ENCODE results near the gene REST.

DNA sequence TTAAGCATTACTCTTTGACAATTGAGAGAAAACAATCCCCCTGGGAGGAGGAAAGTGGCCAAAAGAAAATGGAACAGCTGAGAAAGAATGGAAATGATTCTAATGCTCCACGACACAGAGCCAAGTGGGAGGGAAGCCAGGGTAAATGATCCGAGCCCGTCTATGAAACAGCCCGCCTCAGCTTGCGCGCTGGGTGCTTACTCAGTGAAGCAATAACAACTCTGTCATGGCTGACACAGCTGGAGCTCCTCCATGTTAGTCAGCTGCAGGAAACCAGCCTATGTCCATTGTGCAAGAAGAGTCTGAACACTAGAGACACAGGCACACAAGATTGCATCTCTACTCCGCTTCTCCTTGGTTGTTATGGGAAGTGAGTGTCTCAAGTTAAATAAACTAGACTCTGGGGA lies 50.4 kb downstream of the REST start:
- TF ChIP-seq POLR2AphosphoS5 (IDR thresholded peaks at IDR 0.05; ENCODE audit: low read depth, low read length) (no peak), POLR2A (IDR thresholded peaks at IDR 0.05; ENCODE audit: low read depth, low read length) (no peak), TAF1 (IDR thresholded peaks at IDR 0.05; ENCODE audit: borderline replicate concordance, low read depth, low read length) (no peak)
